ENCODE measurements around the gene CCDC85B. TPM values are rescaled to one million over a fixed set of nuclear protein-coding genes. Genes with fewer than 3 reads are reported as not detected.
A peak's percentile ranks its signal among the peaks of the same experiment; 100 is the strongest.

Gene CCDC85B
- total RNA-seq, 6 experiments from 2014 or later, result 78.9 to 112 (median 87.7) TPM

DNA sequence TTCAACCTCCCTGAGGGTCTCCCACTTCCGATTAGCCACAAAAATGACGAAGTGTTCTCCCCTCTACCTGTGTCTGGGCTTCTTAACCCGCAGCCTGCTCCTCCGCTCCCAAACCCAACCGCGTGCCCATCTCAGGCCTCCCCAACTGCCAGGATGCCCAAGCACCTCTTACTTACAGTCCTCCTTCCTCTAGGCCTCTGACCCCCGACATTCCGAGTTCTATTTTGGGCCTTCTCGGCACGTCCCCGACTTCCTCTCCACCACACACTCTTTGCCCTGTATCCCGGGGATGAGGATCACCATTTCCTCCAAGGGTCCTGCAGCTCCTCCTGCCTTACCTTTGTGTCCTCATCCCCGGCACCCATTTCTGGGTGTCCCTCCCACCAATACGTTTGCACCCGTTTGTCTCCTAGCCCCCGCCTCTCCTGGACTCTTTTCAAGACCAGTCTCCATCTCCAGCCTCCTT, 30.6 kb upstream of the CCDC85B start:
- Mint-ChIP-seq H3K27me3 (ENCODE audit: insufficient read depth) (peaks cover 15% of the 10 kb centered on the region), H3K4me3 (peak overlapping the region; percentile 92), H3K4me1 (ENCODE audit: low read depth) (peaks cover 60% of the 10 kb centered on the region), H3K36me3 (ENCODE audit: low read depth) (peaks cover 31% of the 10 kb centered on the region), H3K27ac (peak overlapping the region; percentile 96), H3K9me3 (no peaks in the 10 kb centered on the region)
- TF ChIP-seq, protein P1, sequence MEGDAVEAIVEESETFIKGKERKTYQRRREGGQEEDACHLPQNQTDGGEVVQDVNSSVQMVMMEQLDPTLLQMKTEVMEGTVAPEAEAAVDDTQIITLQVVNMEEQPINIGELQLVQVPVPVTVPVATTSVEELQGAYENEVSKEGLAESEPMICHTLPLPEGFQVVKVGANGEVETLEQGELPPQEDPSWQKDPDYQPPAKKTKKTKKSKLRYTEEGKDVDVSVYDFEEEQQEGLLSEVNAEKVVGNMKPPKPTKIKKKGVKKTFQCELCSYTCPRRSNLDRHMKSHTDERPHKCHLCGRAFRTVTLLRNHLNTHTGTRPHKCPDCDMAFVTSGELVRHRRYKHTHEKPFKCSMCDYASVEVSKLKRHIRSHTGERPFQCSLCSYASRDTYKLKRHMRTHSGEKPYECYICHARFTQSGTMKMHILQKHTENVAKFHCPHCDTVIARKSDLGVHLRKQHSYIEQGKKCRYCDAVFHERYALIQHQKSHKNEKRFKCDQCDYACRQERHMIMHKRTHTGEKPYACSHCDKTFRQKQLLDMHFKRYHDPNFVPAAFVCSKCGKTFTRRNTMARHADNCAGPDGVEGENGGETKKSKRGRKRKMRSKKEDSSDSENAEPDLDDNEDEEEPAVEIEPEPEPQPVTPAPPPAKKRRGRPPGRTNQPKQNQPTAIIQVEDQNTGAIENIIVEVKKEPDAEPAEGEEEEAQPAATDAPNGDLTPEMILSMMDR (IDR thresholded peaks at IDR 0.05), result no peak
- no peak for DNase-seq

DNA sequence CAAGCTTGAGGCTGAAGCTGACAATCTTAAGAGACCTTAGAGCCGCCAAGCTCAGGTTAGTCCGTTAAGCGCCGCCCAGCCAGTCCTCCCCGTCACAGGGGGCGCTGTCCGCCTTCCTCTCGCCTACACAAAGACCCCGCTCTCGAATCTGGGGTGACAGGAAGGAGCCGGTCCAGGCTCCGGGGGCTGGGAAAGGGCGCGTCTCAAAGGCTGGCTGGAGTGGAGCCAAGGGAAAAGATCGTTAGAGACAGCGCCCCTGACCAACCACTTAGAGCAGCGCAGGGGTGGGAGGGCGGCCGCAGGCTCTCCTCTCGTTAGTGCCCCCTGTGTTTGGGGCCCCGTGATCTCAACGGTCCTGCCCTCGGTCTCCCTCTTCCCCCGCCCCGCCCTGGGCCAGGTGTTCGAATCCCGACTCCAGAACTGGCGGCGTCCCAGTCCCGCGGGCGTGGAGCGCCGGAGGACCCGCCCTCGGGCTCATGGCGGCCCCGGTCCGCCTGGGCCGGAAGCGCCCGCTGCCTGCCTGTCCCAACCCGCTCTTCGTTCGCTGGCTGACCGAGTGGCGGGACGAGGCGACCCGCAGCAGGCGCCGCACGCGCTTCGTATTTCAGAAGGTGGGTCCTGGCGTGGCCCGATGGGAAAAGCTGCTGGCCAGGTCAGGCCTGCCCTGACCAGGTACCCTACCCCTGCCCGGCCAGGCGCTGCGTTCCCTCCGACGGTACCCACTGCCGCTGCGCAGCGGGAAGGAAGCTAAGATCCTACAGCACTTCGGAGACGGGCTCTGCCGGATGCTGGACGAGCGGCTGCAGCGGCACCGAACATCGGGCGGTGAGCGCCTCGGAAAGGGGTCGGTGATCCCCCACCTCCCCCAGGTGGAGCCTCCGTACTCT, 30.0 kb upstream of the CCDC85B start, which contains the start of gene MUS81:
TSS of gene MUS81 (plus strand) at position 156 of the 887 bp plus-strand sequence. CDS start at position 477, 321 bp downstream.
- Mint-ChIP-seq H3K4me3 (peak within 1 kb of the TSS; percentile 92), H3K4me1 (ENCODE audit: low read depth) (peaks cover 54% of the 10 kb centered on the region), H3K27ac (peak within 1 kb of the TSS; percentile 96), H3K36me3 (ENCODE audit: low read depth) (peaks cover 27% of the 10 kb centered on the region), H3K27me3 (ENCODE audit: insufficient read depth) (peaks cover 21% of the 10 kb centered on the region), H3K9me3 (no peaks in the 10 kb centered on the region)
- DNase-seq, result peak; percentile 95
- TF ChIP-seq, protein P1 (IDR thresholded peaks at IDR 0.05), result peak; percentile 90

DNA sequence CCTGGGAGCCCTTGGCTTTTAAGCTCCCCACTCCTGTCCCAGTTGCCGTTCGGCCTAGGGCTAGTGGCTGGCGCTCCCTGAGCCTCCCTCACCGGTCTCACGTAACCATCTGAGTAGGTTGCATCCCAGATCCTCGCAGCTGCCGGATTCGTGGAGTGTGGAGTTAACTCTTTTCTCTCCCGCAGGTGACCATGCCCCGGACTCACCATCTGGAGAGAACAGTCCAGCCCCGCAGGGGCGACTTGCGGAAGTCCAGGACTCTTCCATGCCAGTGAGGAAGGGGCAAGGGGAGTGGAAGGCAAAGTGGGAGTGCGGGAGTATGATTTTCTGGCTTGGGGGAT, 29.3 kb upstream of the CCDC85B start:
- Mint-ChIP-seq H3K36me3 (ENCODE audit: low read depth) (peaks cover 21% of the 10 kb centered on the region), H3K4me3 (peak overlapping the region; percentile 92), H3K9me3 (no peaks in the 10 kb centered on the region), H3K4me1 (ENCODE audit: low read depth) (peaks cover 48% of the 10 kb centered on the region), H3K27ac (peak overlapping the region; percentile 96), H3K27me3 (ENCODE audit: insufficient read depth) (peaks cover 19% of the 10 kb centered on the region)
- TF ChIP-seq, protein P1 (IDR thresholded peaks at IDR 0.05), result no peak
- no peak for DNase-seq

DNA sequence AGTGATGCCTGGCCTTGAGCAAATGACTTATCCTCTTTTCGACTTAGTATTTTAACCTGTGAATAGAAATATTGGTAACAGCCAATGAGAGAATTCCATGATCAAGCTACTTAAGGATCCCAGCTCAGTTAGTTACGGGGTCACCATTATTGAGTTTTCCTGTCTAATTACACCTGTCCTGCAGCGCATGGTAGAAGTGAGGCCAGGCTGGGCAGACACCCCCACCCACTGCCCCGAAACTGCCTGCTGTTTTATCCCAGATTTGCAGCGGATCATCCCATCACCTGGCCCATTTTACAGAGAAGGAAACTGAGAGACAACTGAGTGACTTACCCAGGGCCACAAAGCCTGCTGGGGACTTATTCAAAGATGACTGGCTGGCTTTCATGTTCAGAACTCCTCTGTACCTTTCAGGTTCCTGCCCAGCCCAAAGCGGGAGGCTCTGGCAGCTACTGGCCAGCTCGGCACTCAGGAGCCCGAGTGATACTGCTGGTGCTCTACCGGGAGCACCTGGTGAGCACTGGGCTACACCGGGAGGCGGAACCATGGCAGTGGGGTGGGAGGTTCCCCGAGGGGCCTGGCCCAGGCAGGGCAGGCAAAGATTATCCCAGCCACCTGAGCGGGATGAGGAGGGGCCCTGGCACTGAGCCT, 28.8 kb upstream of the CCDC85B start:
- peaks cover 43% of the 10 kb centered on the region for H3K4me1 Mint-ChIP-seq (ENCODE audit: low read depth)
- H3K4me3 Mint-ChIP-seq, result peak overlapping the region; percentile 92
- H3K27me3 Mint-ChIP-seq (ENCODE audit: insufficient read depth), result peaks cover 13% of the 10 kb centered on the region
- peaks cover 18% of the 10 kb centered on the region for H3K36me3 Mint-ChIP-seq (ENCODE audit: low read depth)
- H3K27ac Mint-ChIP-seq, result peak overlapping the region; percentile 96
- H3K9me3 Mint-ChIP-seq, result no peaks in the 10 kb centered on the region
- TF ChIP-seq, protein P1 (IDR thresholded peaks at IDR 0.05), result no peak
- no peak for DNase-seq

DNA sequence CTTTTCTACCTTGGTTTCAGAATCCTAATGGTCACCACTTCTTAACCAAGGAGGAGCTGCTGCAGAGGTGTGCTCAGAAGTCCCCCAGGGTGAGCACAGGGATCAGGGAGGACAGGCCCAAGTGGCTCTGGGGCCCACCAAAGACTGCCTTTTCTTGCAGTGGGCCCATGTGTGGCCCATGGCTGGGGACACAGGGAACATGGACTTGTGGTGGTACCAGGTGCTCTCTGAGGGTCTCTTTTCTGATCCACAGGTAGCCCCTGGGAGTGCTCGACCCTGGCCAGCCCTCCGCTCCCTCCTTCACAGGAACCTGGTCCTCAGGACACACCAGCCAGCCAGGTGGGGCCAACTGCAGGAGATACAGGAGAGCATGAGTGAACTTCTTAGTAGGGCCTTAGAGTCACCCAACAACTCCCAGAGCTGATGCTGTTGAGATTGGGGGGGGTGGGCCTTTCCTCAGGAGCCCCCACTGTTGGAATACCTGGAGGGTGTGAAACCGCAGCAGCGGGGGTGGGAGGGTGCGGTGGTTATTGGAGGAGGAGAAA, 28.2 kb upstream of the CCDC85B start:
- H3K9me3 Mint-ChIP-seq, result no peaks in the 10 kb centered on the region

More for the DNA sequence above, 28.2 kb upstream of the CCDC85B start:
- peak overlapping the region; percentile 84 for H3K27ac Mint-ChIP-seq
- H3K36me3 Mint-ChIP-seq (ENCODE audit: low read depth), result peaks cover 20% of the 10 kb centered on the region
- TF ChIP-seq, protein P1 (IDR thresholded peaks at IDR 0.05), result no peak
- peaks cover 42% of the 10 kb centered on the region for H3K4me1 Mint-ChIP-seq (ENCODE audit: low read depth)
- H3K27me3 Mint-ChIP-seq (ENCODE audit: insufficient read depth), result peaks cover 18% of the 10 kb centered on the region
- no peak for DNase-seq
- H3K4me3 Mint-ChIP-seq, result peak overlapping the region; percentile 92
